HEK293T (cell line): ENCODE measurements around the gene PDE10A.

Source experiments
- CTCF ChIA-PET: fragments of 350-600 bp; formaldehyde crosslinking; extraction: SDS; loops from one replicate; lab custom pipeline; 2021; ENCODE audit warnings: antibody characterized with exemption, inconsistent platforms; lab: Yijun Ruan, JAX
- POLR2A ChIA-PET: fragments of 350-600 bp; formaldehyde crosslinking; extraction: SDS; loops from one replicate; lab custom pipeline; 2020; ENCODE audit warnings: antibody characterized with exemption, inconsistent platforms; lab: Yijun Ruan, JAX
- DNase-seq: peaks from one replicate; pipeline ENCODE4 v3.0.0; 2012; ENCODE audit warnings: mixed read lengths; ENCODE audit errors: extremely low spot score
- ARNT ChIP-seq: fragments of 450-650 bp; IDR thresholded peaks from 2 replicates; pipeline ENCODE4 v1.6.1; 2017; ENCODE audit warnings: mild to moderate bottlenecking
- BHLHE40 ChIP-seq: fragments of 450-650 bp; IDR thresholded peaks from 2 replicates; pipeline ENCODE4 v1.6.1; 2016; ENCODE audit warnings: mild to moderate bottlenecking, moderate library complexity, borderline replicate concordance
- CTBP1 ChIP-seq: fragments of 450-650 bp; IDR thresholded peaks from 2 replicates; pipeline ENCODE4 v1.6.1; 2016; ENCODE audit warnings: borderline replicate concordance
- ELF4 ChIP-seq: fragments of 450-650 bp; IDR thresholded peaks from 2 replicates; pipeline ENCODE4 v1.6.1; 2017; ENCODE audit warnings: antibody characterized with exemption
- FOXA1 ChIP-seq: fragments of 450-650 bp; IDR thresholded peaks from 2 replicates; pipeline ENCODE4 v1.6.1; 2016; ENCODE audit warnings: mild to moderate bottlenecking
- FOXK2 ChIP-seq: fragments of 450-650 bp; IDR thresholded peaks from 2 replicates; pipeline ENCODE4 v1.6.1; 2016; ENCODE audit warnings: mild to moderate bottlenecking
- FOXM1 ChIP-seq: fragments of 450-650 bp; IDR thresholded peaks from 2 replicates; pipeline ENCODE4 v1.6.1; 2017; ENCODE audit warnings: mild to moderate bottlenecking, borderline replicate concordance
- HDGF ChIP-seq: fragments of 450-650 bp; IDR thresholded peaks from 2 replicates; pipeline ENCODE4 v1.6.1; 2017; ENCODE audit warnings: antibody characterized with exemption, borderline replicate concordance
- L3MBTL2 ChIP-seq: fragments of 450-650 bp; conservative IDR thresholded peaks from 2 replicates; pipeline ENCODE4 v1.6.1; 2016; ENCODE audit warnings: mild to moderate bottlenecking
- LEF1 ChIP-seq: fragments of 450-650 bp; IDR thresholded peaks from 2 replicates; pipeline ENCODE4 v1.6.1; 2017; ENCODE audit warnings: mild to moderate bottlenecking, borderline replicate concordance
- NFRKB ChIP-seq: fragments of 450-650 bp; IDR thresholded peaks from 2 replicates; pipeline ENCODE4 v1.6.1; 2016; ENCODE audit warnings: mild to moderate bottlenecking, moderate library complexity
- PKNOX1 ChIP-seq: fragments of 450-650 bp; IDR thresholded peaks from 2 replicates; pipeline ENCODE4 v1.6.1; 2016
- SP1 ChIP-seq: fragments of 450-650 bp; IDR thresholded peaks from 2 replicates; pipeline ENCODE4 v1.6.1; 2017
- SUZ12 ChIP-seq: fragments of 450-650 bp; IDR thresholded peaks from 2 replicates; pipeline ENCODE4 v1.6.1; 2016; ENCODE audit warnings: mild to moderate bottlenecking
- TARDBP ChIP-seq: fragments of 450-650 bp; IDR thresholded peaks from 2 replicates; pipeline ENCODE4 v1.6.1; 2016
- ZNF384 ChIP-seq: fragments of 450-650 bp; IDR thresholded peaks from 2 replicates; pipeline ENCODE4 v1.6.1; 2016

The PDE10A gene

DNA sequence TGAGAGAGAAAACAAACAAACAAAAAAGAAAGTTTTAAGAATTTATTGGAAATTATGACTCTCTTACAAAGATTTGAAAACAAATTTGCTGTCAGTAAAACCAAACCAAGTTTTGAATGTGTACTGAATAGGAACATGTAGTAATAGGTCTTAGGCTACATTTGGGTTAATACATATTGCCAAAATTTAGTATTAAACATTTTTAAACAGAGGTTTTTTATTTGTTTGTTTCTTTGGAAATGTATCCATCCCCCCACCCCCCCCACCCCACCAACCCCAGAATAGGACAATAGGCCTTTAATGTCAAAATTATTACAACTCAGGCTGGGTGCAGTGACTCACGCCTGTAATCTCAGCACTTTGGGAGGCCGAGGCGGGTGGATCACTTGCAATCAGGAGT, 356.1 kb downstream of the PDE10A start:
- ChIA-PET POLR2A (no interaction called here), CTCF (no interaction called here)
- no peak for DNase-seq
- TF ChIP-seq CTBP1 (no peak), LEF1 (no peak), ZNF384 (no peak), SUZ12 (no peak), FOXA1 (no peak), FOXM1 (no peak), ARNT (no peak), PKNOX1 (no peak), TARDBP (no peak), BHLHE40 (no peak), ELF4 (no peak), HDGF (no peak)

GRCh38 chr6:165301372-165302246, 361.4 kb downstream of the PDE10A start:
- POLR2A ChIA-PET = no interaction called here
- CTCF ChIA-PET = no interaction called here
- no peak for TF ChIP-seq ARNT
- TF ChIP-seq ZNF384 = no peak
- TF ChIP-seq FOXK2 = no peak
- TF ChIP-seq CTBP1 = no peak
- TF ChIP-seq NFRKB = no peak
- TF ChIP-seq SUZ12 = no peak
- no peak for TF ChIP-seq ELF4
- TF ChIP-seq LEF1 = no peak
- no peak for TF ChIP-seq FOXM1
- TF ChIP-seq TARDBP = no peak
- TF ChIP-seq SP1 = no peak
- TF ChIP-seq FOXA1 = no peak
- TF ChIP-seq BHLHE40 = no peak
- TF ChIP-seq L3MBTL2 = no peak
- no peak for TF ChIP-seq HDGF
- TF ChIP-seq PKNOX1 = no peak
- DNase-seq = no peak

DNA sequence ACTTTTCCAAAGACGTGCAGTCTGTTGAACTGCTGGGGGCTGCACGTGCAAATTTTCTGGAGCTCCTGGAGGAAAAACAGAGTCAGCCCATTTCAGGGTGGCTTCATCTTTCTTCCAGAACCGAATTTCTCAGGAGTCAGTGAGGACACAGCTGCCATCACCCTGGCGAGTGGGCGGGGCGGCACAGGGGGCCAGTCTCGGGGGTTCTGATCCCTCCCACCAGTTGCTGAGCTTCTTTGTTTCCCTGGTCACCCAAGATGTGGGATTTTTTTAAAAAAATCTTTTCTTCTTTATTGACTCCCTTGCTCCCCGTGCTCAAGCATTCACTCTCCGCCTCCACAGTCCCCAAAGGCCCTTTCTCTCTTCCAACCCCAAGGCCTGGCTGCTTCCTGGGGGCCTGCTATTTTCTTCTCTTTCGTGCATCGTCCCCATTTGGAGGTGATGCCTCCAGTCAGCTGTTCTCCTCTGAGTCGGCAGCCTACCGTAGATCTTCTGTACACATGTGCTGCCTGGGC, 362.6 kb downstream of the PDE10A start:
- CTCF ChIA-PET = no interaction called here

DNA sequence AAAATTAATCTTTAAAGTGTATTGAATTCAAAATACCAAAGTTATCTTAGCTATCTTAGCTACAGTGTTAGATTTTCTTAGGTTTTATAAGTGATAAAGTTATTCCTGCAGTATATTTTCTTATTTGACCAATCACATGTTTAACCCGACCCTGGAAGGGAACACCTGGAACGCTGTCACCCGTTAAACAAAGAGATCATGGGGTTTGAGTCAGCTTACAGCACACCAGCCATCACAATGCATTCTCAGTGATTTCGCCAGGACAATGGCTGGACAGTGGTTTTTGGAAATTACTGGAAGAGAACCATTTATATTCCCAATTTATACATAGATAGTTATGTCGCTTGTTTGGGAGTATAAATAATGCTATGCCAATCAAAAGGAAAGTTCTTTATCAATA, 364.2 kb downstream of the PDE10A start:
- TF ChIP-seq CTBP1 (no peak), FOXK2 (no peak), SP1 (no peak), HDGF (no peak), SUZ12 (no peak), ZNF384 (no peak), ARNT (no peak), FOXM1 (no peak)
- ChIA-PET POLR2A (no interaction called here), CTCF (interaction anchor here (0.5 kb wide), 1 partner anchor 221 kb away, joined by 3 read pairs; no protein-coding TSS in a partner anchor)
- DNase-seq = no peak

More for the DNA sequence above, 362.6 kb downstream of the PDE10A start:
- no peak for TF ChIP-seq PKNOX1
- TF ChIP-seq TARDBP = no peak
- no peak for TF ChIP-seq L3MBTL2
- no peak for TF ChIP-seq ZNF384
- no peak for TF ChIP-seq CTBP1
- no peak for TF ChIP-seq SUZ12
- no peak for TF ChIP-seq NFRKB
- TF ChIP-seq BHLHE40 = no peak
- no peak for TF ChIP-seq SP1
- no peak for TF ChIP-seq ARNT
- TF ChIP-seq FOXM1 = no peak
- no peak for TF ChIP-seq FOXK2
- no peak for TF ChIP-seq HDGF
- no peak for TF ChIP-seq LEF1
- no peak for TF ChIP-seq ELF4
- no peak for TF ChIP-seq FOXA1
- DNase-seq = no peak
- POLR2A ChIA-PET = no interaction called here

DNA sequence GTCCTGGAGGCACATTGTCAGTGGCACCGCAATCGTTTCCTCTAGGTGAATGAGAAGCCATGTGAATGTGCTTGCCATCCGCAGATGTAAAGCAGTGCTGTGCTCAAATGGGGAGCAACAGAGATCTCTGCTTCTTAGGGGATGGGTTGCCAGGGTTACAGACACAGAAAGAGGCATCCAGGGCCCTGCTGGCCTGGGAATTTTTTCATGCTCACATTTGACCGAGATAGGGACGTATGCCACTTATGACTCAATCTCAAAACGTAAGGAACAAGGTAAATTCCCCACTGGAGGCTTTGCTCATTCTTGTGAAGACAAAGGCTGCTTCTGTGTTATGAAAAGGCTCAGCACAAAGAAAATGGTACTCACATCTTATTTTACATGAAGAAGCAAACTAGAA, 364.6 kb downstream of the PDE10A start:
- TF ChIP-seq SUZ12 (no peak), HDGF (no peak), FOXA1 (no peak), ELF4 (no peak), LEF1 (no peak), TARDBP (no peak), BHLHE40 (no peak), L3MBTL2 (no peak), PKNOX1 (no peak), SP1 (no peak), ZNF384 (no peak), FOXM1 (no peak), ARNT (no peak), CTBP1 (no peak), NFRKB (no peak)
- no peak for DNase-seq
- ChIA-PET POLR2A (no interaction called here), CTCF (no interaction called here)
